ENCODE results near the gene ARHGAP15.

- TF ChIP-seq, protein P1, sequence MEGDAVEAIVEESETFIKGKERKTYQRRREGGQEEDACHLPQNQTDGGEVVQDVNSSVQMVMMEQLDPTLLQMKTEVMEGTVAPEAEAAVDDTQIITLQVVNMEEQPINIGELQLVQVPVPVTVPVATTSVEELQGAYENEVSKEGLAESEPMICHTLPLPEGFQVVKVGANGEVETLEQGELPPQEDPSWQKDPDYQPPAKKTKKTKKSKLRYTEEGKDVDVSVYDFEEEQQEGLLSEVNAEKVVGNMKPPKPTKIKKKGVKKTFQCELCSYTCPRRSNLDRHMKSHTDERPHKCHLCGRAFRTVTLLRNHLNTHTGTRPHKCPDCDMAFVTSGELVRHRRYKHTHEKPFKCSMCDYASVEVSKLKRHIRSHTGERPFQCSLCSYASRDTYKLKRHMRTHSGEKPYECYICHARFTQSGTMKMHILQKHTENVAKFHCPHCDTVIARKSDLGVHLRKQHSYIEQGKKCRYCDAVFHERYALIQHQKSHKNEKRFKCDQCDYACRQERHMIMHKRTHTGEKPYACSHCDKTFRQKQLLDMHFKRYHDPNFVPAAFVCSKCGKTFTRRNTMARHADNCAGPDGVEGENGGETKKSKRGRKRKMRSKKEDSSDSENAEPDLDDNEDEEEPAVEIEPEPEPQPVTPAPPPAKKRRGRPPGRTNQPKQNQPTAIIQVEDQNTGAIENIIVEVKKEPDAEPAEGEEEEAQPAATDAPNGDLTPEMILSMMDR (IDR thresholded peaks at IDR 0.05), result no peak
- no peak for TF ChIP-seq POLR2A (IDR thresholded peaks at IDR 0.05)
These were observed 133.2 kb downstream of the ARHGAP15 start for GRCh38 chr2:143262389-143262788.

Measured in adrenal gland (tissue), 5 donors.